OCI-LY3 (cell line): ENCODE data around the gene ZDBF2.
A peak's percentile ranks its signal among the peaks of the same experiment; 100 is the strongest.

ENCODE experiments used
- H2AFZ ChIP-seq: fragments of 200-600, 300-600 bp; shearing (Covaris generic); 2 replicates; pipeline ENCODE4 v1.6.0; 2014; ENCODE audit warnings: antibody characterized with exemption, low read depth, low read length
- H3K27ac ChIP-seq: fragments of 200-600, 300-600 bp; sonication (generic); 2 replicates; pipeline ENCODE4 v1.5.1; 2014; ENCODE audit warnings: mild to moderate bottlenecking, low read length, moderate library complexity, mixed read lengths
- H3K27me3 ChIP-seq: fragments of 200-600, 300-600 bp; sonication (generic); 2 replicates; pipeline ENCODE4 v1.6.1; 2014; ENCODE audit warnings: low read depth, low read length, mixed read lengths
- H3K36me3 ChIP-seq: fragments of 200-600, 300-600 bp; sonication (generic); replicated peaks from 2 replicates; pipeline ENCODE3; 2014; ENCODE audit warnings: low read depth, low read length, mixed read lengths
- H3K4me1 ChIP-seq: fragments of 300-600, 200-600 bp; sonication (generic); 2 replicates; pipeline ENCODE4 v1.6.1; 2014; ENCODE audit warnings: low read length, mixed read lengths
- H3K4me2 ChIP-seq: fragments of 200-600, 300-600 bp; sonication (generic); 2 replicates; pipeline ENCODE4 v1.6.1; 2014; ENCODE audit warnings: low read length, mixed read lengths
- H3K4me3 ChIP-seq: fragments of 300-600, 200-600 bp; sonication (generic); 2 replicates; pipeline ENCODE4 v1.5.1; 2014; ENCODE audit warnings: antibody characterized with exemption, mild to moderate bottlenecking, low read length, moderate library complexity
- H3K79me2 ChIP-seq: fragments of 300-600, 200-600 bp; shearing (Covaris generic); 2 replicates; pipeline ENCODE4 v1.6.1; 2014; ENCODE audit warnings: mild to moderate bottlenecking, low read length, mixed read lengths
- H3K9ac ChIP-seq: fragments of 300-600, 200-600 bp; shearing (Covaris generic); 2 replicates; pipeline ENCODE4 v1.6.0; 2014; ENCODE audit warnings: mild to moderate bottlenecking, low read length, moderate library complexity
- H3K9me3 ChIP-seq: fragments of 200-600, 300-600 bp; shearing (Covaris generic); 2 replicates; pipeline ENCODE4 v1.6.1; 2014; ENCODE audit warnings: low read length, mixed read lengths; ENCODE audit not compliant: insufficient read depth
- H4K20me1 ChIP-seq: fragments of 200-600, 300-600 bp; sonication (generic); 2 replicates; pipeline ENCODE4 v1.6.1; 2016; ENCODE audit warnings: low read length, mixed read lengths; ENCODE audit not compliant: insufficient read depth
- CTCF ChIP-seq: fragments of 200-600, 300-600 bp; sonication (generic); IDR thresholded peaks from 2 replicates; pipeline ENCODE4 v1.5.1; 2014; ENCODE audit warnings: antibody characterized with exemption, low read length, low read depth
- EZH2phosphoT487 ChIP-seq: fragments of 200-600 bp; shearing (Covaris generic); IDR thresholded peaks from 2 replicates; pipeline ENCODE4 v1.6.1; 2018; ENCODE audit warnings: antibody characterized with exemption, mixed run types, low read depth

The ZDBF2 gene

GRCh38 chr2:206240327-206240726 lies 34.1 kb upstream of the ZDBF2 start:
- Histone ChIP-seq H3K27ac (no peak overlapping the region), H3K36me3 (no peaks in the 10 kb centered on the region), H3K4me3 (no peak overlapping the region), H3K79me2 (no peaks in the 10 kb centered on the region), H3K9me3 (no peaks in the 10 kb centered on the region), H3K4me1 (peaks cover 6% of the 10 kb centered on the region), H2AFZ (no peak overlapping the region), H3K27me3 (no peaks in the 10 kb centered on the region), H3K4me2 (no peak overlapping the region), H4K20me1 (no peaks in the 10 kb centered on the region), H3K9ac (no peak overlapping the region)
- no peak for TF ChIP-seq CTCF
- TF ChIP-seq EZH2phosphoT487: no peak

GRCh38 chr2:206241736-206242135 lies 32.7 kb upstream of the ZDBF2 start:
- Histone ChIP-seq H3K27me3 (no peaks in the 10 kb centered on the region), H3K27ac (no peak overlapping the region), H3K36me3 (no peaks in the 10 kb centered on the region), H4K20me1 (no peaks in the 10 kb centered on the region), H3K9me3 (no peaks in the 10 kb centered on the region), H3K4me2 (no peak overlapping the region), H3K4me1 (peaks cover 18% of the 10 kb centered on the region), H3K4me3 (no peak overlapping the region), H2AFZ (no peak overlapping the region), H3K9ac (no peak overlapping the region), H3K79me2 (no peaks in the 10 kb centered on the region)
- TF ChIP-seq EZH2phosphoT487: no peak
- TF ChIP-seq CTCF: no peak

GRCh38 chr2:206245265-206245672 lies 29.2 kb upstream of the ZDBF2 start:
- H3K27ac ChIP-seq: peak overlapping the region; percentile 91
- H3K4me1 ChIP-seq: peaks cover 18% of the 10 kb centered on the region
- H3K4me2 ChIP-seq: peak overlapping the region; percentile 72
- TF ChIP-seq EZH2phosphoT487: no peak
- no peak for TF ChIP-seq CTCF
- peak overlapping the region; percentile 56; the same call in 1 of the 2 replicates for H2AFZ ChIP-seq
- no peaks in the 10 kb centered on the region for H3K9me3 ChIP-seq
- no peaks in the 10 kb centered on the region for H3K36me3 ChIP-seq
- no peaks in the 10 kb centered on the region for H3K79me2 ChIP-seq
- H3K4me3 ChIP-seq: peak overlapping the region; percentile 42; the same call in 1 of the 2 replicates
- peak overlapping the region; percentile 36; the same call in 1 of the 2 replicates for H3K9ac ChIP-seq
- H4K20me1 ChIP-seq: no peaks in the 10 kb centered on the region
- no peaks in the 10 kb centered on the region for H3K27me3 ChIP-seq

GRCh38 chr2:206250041-206250897 lies 24.2 kb upstream of the ZDBF2 start:
- no peak overlapping the region for H3K27ac ChIP-seq
- TF ChIP-seq EZH2phosphoT487 (no peak), CTCF (no peak)
- H3K27me3 ChIP-seq: no peaks in the 10 kb centered on the region
- H4K20me1 ChIP-seq: no peaks in the 10 kb centered on the region
- H3K9me3 ChIP-seq: no peaks in the 10 kb centered on the region
- H3K4me1 ChIP-seq: peaks cover 13% of the 10 kb centered on the region
- H3K4me2 ChIP-seq: no peak overlapping the region
- no peaks in the 10 kb centered on the region for H3K79me2 ChIP-seq
- H3K36me3 ChIP-seq: no peaks in the 10 kb centered on the region
- no peak overlapping the region for H2AFZ ChIP-seq
- no peak overlapping the region for H3K4me3 ChIP-seq
- H3K9ac ChIP-seq: no peak overlapping the region
